NCI-H2107 (cell line): ENCODE data around the gene ERV3-1.
"Not testable (repeated sequence)": the region's sequence is repeated elsewhere in the genome, so short reads cannot be mapped to it uniquely, and the experiment has no call there.

Experiments used
- DNase-seq: peaks from one replicate; lab custom pipeline; 2025; lab: John Stamatoyannopoulos, UW

ERV3-1 gene

GRCh38 chr7:65006094-65006992, at the start of gene ERV3-1:
ERV3-1 (minus strand) TSS chr7:65006687; CDS start chr7:64993026, 13,661 bp downstream.
- DNase-seq: peak; percentile 89

DNA sequence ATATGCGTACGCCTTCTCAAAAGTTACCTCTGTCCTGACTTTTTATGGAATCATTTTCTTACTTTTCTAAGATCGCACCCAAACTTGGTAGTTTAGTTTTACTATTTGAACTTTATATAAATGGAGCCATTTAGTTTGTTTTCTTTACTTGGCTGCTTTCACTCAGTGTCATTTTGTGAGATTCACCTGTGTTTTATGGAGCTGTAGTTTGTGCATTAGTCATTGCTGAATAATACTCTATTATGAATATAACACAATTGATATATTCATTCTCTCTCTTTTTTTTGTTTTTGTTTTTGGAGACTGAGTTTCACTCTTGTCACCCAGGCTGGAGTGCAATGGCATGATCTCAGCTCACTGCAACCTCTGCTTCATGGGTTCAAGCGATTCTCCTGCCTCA, 49.3 kb upstream of the ERV3-1 start:
- DNase-seq: not testable (repeated sequence)

DNA sequence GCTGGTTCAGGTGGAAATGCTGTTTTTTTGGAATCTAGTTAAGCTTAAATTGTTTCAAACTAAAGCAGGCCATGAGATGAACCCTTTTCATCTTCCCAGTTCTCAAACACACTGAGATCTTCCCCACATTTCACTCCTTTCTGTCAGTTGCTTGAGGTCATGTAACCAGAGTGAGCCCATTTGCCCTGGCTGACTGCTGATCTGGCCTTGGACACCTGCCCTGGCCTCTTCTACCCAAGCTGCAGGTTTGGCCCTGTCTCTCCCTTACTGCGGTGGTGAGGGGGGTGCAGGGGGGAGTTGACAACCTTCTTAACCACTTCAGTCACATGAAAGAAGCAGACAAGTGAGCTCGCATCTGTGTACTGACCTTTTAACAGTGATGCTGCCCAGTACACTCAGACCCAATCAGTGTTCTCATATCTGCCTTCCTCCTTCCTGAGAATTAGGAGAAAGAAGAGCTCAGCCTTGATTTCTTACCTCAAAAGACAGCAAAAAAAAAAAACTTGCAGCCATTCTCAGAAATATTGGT, 48.0 kb upstream of the ERV3-1 start:
- DNase-seq: not testable (repeated sequence)

- DNase-seq: not testable (repeated sequence)
Measured at GRCh38 chr7:65051654-65052053, 45.2 kb upstream of the ERV3-1 start.

- DNase-seq: not testable (repeated sequence)
Measured at GRCh38 chr7:65051139-65051538, 44.7 kb upstream of the ERV3-1 start.

DNA sequence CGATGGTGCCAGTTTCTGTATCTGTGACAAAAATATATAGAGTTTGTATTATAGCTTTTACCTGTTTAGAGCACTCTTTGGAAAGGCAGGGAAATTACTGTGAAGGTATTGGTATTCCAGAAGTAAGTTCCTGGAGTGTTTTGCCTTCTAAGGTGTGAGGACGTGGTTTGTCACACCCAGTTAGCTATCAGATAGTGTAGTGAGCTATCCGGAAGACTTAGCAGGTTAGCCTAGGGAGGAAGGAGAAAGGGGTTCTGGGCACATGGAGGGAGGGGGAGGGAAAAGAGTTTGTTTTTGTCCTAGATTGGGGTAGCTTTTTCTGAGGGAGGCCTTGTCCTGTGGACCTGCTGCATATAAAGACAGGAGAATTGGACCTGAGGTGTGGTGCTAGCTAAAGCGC, 39.8 kb upstream of the ERV3-1 start:
- DNase-seq: not testable (repeated sequence)

- DNase-seq: not testable (repeated sequence)
Measured at GRCh38 chr7:65045589-65045988, 39.1 kb upstream of the ERV3-1 start.

- not testable (repeated sequence) for DNase-seq
Measured at GRCh38 chr7:65038767-65039166, 32.3 kb upstream of the ERV3-1 start.

GRCh38 chr7:65037740-65038688, 31.5 kb upstream of the ERV3-1 start:
- peak; percentile 94 for DNase-seq

GRCh38 chr7:65036526-65036925, 30.0 kb upstream of the ERV3-1 start:
- not testable (repeated sequence) for DNase-seq

- DNase-seq: not testable (repeated sequence)
Measured at GRCh38 chr7:65035469-65035868, 29.0 kb upstream of the ERV3-1 start.

DNA sequence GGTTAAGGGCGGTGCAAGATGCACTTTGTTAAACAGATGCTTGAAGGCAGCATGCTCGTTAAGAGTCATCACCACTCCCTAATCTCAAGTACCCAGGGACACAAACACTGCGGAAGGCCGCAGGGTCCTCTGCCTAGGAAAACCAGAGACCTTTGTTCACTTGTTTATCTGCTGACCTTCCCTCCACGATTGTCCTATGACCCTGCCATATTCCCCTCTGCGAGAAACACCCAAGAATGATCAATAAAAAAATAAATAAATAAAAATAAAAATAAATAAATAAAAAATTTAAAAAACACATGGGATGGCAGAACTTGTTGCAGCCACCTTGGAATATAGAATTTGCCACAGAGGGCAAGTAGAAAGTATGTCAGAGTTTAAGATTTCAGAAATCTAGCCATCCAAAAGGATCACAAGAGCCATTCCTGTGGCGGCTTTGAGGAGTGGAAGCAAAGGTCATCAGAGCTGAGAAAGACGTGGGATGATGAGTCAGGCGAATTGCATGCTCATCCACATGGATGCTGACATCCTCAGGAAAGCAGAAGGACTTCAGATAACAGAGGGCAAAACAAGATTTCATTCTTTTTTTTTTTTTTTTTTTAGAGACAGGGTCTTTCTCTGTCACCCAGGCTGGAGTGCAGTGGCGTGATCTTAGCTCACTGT, 27.8 kb upstream of the ERV3-1 start:
- not testable (repeated sequence) for DNase-seq

GRCh38 chr7:65033391-65033790, 26.9 kb upstream of the ERV3-1 start:
- DNase-seq: not testable (repeated sequence)

GRCh38 chr7:65025023-65025422, 18.5 kb upstream of the ERV3-1 start:
- DNase-seq: not testable (repeated sequence)

DNA sequence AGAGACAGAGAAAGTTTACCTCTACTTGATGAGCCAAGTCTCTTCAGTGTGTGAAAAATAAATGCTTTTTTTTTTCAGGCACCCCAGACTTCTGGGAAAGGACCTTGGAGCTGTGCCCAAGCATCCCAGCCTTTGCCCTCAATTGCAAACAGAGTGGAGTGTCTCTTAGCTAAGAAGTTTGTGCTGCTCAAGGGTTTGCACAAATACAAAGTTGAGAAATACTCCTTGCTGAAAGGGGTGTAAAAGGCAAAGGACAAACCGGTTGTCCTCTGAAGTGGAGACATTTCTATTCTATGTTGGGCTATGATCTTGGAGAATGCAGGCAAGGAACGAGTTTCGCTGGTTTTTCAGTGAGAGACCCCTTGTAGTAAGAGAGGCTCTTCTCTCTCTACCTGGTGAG, 14.5 kb upstream of the ERV3-1 start:
- DNase-seq: not testable (repeated sequence)

DNA sequence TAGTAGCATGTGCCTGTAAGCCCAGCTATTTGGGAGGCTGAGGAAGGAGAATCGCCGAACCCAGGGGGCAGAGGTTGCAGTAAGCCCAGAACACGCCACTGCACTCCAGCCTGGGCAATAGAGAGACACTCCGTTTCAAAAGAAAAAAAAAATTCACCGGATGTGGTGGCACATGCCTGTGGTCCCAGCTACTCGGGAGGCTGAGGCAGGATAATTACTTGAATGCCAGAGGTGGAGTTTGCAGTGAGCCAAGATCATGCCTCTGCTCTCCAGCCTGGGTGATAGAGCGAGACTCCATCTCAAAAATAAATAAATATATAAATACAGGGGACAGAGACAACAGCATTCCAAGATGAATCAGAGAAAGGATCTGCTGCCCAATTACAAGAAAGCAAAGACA, 3.4 kb upstream of the ERV3-1 start:
- not testable (repeated sequence) for DNase-seq

DNA sequence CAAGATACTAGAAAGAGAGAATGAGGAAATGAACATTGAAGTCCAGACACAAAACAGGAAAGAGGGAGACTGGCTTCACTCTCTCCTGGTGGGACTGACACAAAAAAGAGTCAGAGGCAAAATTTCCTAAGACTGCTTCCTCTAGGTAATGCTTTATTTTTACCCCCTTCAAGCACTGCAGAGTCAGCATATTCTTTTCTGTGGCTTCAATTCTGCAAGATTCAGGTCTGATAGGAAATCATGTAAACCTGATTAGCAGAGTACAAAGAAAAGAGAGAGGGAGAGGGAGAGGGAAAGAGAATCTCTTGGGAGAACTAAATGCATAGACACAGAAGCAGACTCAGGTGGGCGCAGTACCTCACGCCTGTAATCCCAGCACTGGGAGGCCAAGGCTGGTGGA, 2.9 kb upstream of the ERV3-1 start:
- not testable (repeated sequence) for DNase-seq

DNA sequence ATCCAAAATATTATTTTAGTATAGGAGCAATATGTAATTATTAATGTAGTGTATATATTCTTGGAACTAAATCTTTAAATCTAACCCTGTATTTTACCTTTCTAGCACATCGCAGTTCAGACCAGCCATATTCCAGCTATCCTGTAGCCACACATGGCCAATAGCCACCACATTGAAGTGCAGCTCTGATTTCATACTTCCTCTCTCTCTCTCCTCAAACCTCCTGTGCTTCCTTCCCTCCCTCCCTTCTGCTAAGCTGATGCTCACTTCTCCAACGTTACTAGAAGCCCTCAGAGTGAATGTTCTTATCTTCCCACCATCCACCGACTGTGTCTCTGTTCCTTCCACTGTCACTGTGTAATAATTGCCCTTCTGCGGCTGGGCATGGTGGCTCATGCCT, 549 bp upstream of the ERV3-1 start:
- DNase-seq: not testable (repeated sequence)

GRCh38 chr7:65004575-65004974, 1.9 kb downstream of the ERV3-1 start:
- DNase-seq: no peak

DNA sequence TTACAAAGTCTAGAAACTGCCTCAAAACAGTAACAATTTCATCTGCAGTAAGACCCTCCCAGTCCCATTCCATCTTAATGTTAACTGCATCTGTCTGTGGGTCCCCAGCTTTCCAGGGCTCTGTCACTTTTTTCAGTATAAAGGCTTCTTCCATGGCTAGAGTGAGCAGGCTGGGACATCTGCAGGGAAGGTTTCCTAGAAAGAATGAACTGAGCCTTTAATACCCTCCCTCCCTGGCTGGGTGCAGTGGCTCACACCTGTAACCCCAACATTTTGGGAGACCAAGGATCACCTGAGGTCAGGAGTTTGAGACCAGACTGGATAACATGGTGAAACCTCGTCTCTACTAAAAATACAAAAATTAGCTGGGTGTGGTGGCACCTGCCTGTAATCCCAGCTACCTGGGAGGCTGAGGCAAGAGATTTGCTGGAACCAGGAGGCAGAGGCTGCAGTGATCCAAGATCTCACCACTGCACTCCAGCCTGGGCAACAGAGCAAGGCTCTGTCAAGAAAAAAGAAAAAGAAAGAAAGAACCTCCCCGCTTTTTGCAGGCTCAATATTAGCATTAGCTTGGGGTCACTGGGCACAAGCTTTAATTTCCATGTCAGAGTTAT, 3.4 kb downstream of the ERV3-1 start:
- no peak for DNase-seq

DNA sequence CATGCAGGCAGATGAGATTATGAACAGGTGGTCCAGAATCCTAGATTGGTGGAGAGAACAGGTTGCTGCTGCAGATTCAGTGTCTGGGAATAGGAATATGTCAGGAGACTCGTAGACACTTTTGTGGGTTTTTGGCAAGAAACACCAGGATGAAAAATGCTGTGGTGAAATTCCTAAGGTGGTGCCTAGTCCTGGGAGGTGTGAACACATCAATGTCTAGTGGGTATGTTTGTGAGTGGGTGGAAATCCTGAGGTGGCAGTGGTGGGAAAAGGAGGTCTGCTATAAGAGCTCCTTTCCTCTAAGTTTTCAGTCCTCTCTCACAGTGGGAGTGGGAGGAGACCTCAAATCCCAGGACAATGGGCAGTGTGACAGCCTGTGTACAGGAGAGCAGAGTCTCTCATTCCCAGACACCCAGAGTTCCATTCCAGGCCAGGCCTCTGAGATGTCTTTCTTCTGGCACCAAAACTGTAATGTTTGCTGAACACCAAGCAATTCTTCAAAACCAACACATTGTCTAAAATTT, 5.1 kb downstream of the ERV3-1 start:
- no peak for DNase-seq
